PC-9 (cell line): Measurements from ENCODE around the gene TMEM141.
"Not testable (repeated sequence)": the region's sequence is repeated elsewhere in the genome, so short reads cannot be mapped to it uniquely, and the experiment has no call there.

Experiments used
- CTCF ChIP-seq: fragments of 200-600 bp; sonication (generic); conservative IDR thresholded peaks from 2 replicates; pipeline ENCODE4 v1.6.1; 2017; ENCODE audit warnings: mixed run types, antibody characterized with exemption, mild to moderate bottlenecking, moderate library complexity
- EZH2 ChIP-seq: fragments of 200-600 bp; sonication (generic); IDR thresholded peaks from 2 replicates; pipeline ENCODE4 v1.8.0; 2017; ENCODE audit warnings: antibody characterized with exemption, low read depth

- not testable (repeated sequence) for TF ChIP-seq CTCF, EZH2
Observed at GRCh38 chr9:136788644-136789522, 2.3 kb upstream of the TMEM141 start.
